Measurements from ENCODE around the gene ARHGAP31. TPM values are rescaled to one million over a fixed set of nuclear protein-coding genes. Genes with fewer than 3 reads are reported as not detected.

Gene ARHGAP31
- total and polyA plus RNA-seq, 2 of the 8 experiments (the other 6 are each of a cell fraction or from before 2014, with no cell fraction given): 1.1 to 7.6 TPM

GRCh38 chr3:119418641-119419040, 124.5 kb downstream of the ARHGAP31 start:
- no peak overlapping the region for H3K18ac ChIP-seq (ENCODE audit: extremely low read depth, low read length)
- no peaks in the 10 kb centered on the region for H4K20me1 ChIP-seq (replicated peaks in 1 of 2; ENCODE audit: control insufficient read depth in 1 of 2, insufficient read depth in 2 of 2, low read length in 2 of 2)
- no peak overlapping the region for H2BK20ac ChIP-seq (ENCODE audit: low read length)
- TF ChIP-seq CBX8 (IDR thresholded peaks at IDR 0.05; ENCODE audit: borderline replicate concordance, low read depth, low read length) (no peak), SP2 (IDR thresholded peaks at IDR 0.05; ENCODE audit: low read length) (no peak), BRCA1 (IDR thresholded peaks at IDR 0.05; ENCODE audit: low read depth, low read length) (no peak), CREB1 (IDR thresholded peaks at IDR 0.05) (no peak), SUZ12 (IDR thresholded peaks at IDR 0.05; ENCODE audit: low read length) (no peak), YY1 (IDR thresholded peaks at IDR 0.05; ENCODE audit: low read depth, low read length) (no peak), EP300 (IDR thresholded peaks at IDR 0.05; ENCODE audit: borderline replicate concordance in 1 of 2, low read depth in 2 of 2, low read length in 2 of 2) (no peak)
- TF ChIP-seq, protein P1, sequence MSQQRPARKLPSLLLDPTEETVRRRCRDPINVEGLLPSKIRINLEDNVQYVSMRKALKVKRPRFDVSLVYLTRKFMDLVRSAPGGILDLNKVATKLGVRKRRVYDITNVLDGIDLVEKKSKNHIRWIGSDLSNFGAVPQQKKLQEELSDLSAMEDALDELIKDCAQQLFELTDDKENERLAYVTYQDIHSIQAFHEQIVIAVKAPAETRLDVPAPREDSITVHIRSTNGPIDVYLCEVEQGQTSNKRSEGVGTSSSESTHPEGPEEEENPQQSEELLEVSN (IDR thresholded peaks at IDR 0.05): no peak
- H3K27ac ChIP-seq (ENCODE audit: low read depth, low read length): no peak overlapping the region
- H2AK5ac ChIP-seq (ENCODE audit: low read depth, low read length): no peak overlapping the region
- H3K56ac ChIP-seq (replicated peaks; ENCODE audit: insufficient read length, low read depth, low read length): no peak overlapping the region
- H3K4me2 ChIP-seq (ENCODE audit: insufficient read depth in 1 of 2, low read depth in 2 of 2, low read length in 2 of 2): no peak overlapping the region
- ChIA-PET POLR2A (ENCODE audit: partially characterized antibody) (no interaction called here), CTCF (ENCODE audit: partially characterized antibody) (interaction anchor here (1.4 to 1.8 kb wide), 2 partner anchors 9 to 16 kb away, joined by 3 to 7 read pairs; no protein-coding TSS in a partner anchor)
- no peak overlapping the region for H4K91ac ChIP-seq (replicated peaks; ENCODE audit: insufficient read length, low read length)
- FAIRE-seq (no peak), DNase-seq (ENCODE audit: low read depth in 1 of 2, low spot score in 2 of 2) (no peak)
- H2BK12ac ChIP-seq (ENCODE audit: low read depth, low read length): no peak overlapping the region
- no peak overlapping the region for H3K4me3 ChIP-seq (ENCODE audit: extremely low read depth in 1 of 4, insufficient read depth in 2 of 4, low read depth in 3 of 4, low read length in 4 of 4)
- H3K9ac ChIP-seq (replicated peaks in 1 of 4; ENCODE audit: extremely low read depth in 1 of 4, low read depth in 3 of 4, low read length in 3 of 4): no peak overlapping the region
- no peak overlapping the region for H2AFZ ChIP-seq (ENCODE audit: low read length)
- H3K23ac ChIP-seq (ENCODE audit: insufficient read length): no peak overlapping the region
- H3K4me1 ChIP-seq (replicated peaks in 1 of 4; ENCODE audit: control insufficient read depth in 3 of 4, insufficient read depth in 4 of 4, low read length in 3 of 4): no peaks in the 10 kb centered on the region; a peak in 1 of 7 replicates
- no peaks in the 10 kb centered on the region for H3K79me1 ChIP-seq (ENCODE audit: low read depth, low read length)
- H3K9me3 ChIP-seq (ENCODE audit: insufficient read depth in 2 of 2, low read depth in 1 of 2, low read length in 1 of 2): no peaks in the 10 kb centered on the region
- H3K14ac ChIP-seq (ENCODE audit: insufficient read length): no peak overlapping the region
- no peak overlapping the region for H2BK5ac ChIP-seq (ENCODE audit: low read depth, low read length)
- H3K79me2 ChIP-seq (ENCODE audit: control insufficient read depth in 1 of 2, insufficient read depth in 2 of 2, low read length in 2 of 2): no peaks in the 10 kb centered on the region
- no peak overlapping the region for H2BK15ac ChIP-seq (ENCODE audit: low read length)
- H4K5ac ChIP-seq (ENCODE audit: insufficient read length, low read depth, low read length): no peak overlapping the region
- no peaks in the 10 kb centered on the region for H3K36me3 ChIP-seq (ENCODE audit: control insufficient read depth in 2 of 4, insufficient read depth in 4 of 4, low read length in 3 of 4)
- no peak overlapping the region for H4K8ac ChIP-seq (ENCODE audit: extremely low read depth, insufficient read depth, low read length)
- no peak overlapping the region for H2BK120ac ChIP-seq (replicated peaks; ENCODE audit: low read depth, low read length)
- no peak overlapping the region for H3K4ac ChIP-seq (replicated peaks; ENCODE audit: insufficient read length, low read depth, low read length)
- H3K27me3 ChIP-seq (replicated peaks in 1 of 4; ENCODE audit: control insufficient read depth in 3 of 4, extremely low read depth in 1 of 4, insufficient read depth in 3 of 4, low read length in 3 of 4): no peaks in the 10 kb centered on the region
- H3K23me2 ChIP-seq (ENCODE audit: low read depth, low read length): peaks cover 2% of the 10 kb centered on the region; the same call in 1 of the 2 replicates

All from H1 (cell line).